Caki2 (cell line): ENCODE results near the gene GPR68. TPM values are rescaled to one million over a fixed set of nuclear protein-coding genes. Genes with fewer than 3 reads are reported as not detected.

ENCODE experiments used
- DNase-seq: peaks from one replicate; pipeline ENCODE4 v3.0.0-alpha.2; 2015; ENCODE audit warnings: low read depth
- in situ Hi-C: cut with HindIII; loops from 2 replicates; pipeline ENCODE4 v1.10.0; 2016; ENCODE audit warnings: low sequenced_read_pairs, low pct_unique_long_range_greater_than_20kb, mixed read lengths
- total RNA-seq: library from RNA; depleted of rRNA; stranded (reverse); fragments of >200 nt; shearing (Covaris generic); gene quantifications from 2 replicates; pipeline ENCODE4 v1.2.3, GENCODE V29; 2014; ENCODE audit warnings: low replicate concordance; rRNA removed

Gene GPR68, protein sequence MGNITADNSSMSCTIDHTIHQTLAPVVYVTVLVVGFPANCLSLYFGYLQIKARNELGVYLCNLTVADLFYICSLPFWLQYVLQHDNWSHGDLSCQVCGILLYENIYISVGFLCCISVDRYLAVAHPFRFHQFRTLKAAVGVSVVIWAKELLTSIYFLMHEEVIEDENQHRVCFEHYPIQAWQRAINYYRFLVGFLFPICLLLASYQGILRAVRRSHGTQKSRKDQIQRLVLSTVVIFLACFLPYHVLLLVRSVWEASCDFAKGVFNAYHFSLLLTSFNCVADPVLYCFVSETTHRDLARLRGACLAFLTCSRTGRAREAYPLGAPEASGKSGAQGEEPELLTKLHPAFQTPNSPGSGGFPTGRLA
- total RNA-seq: not detected in 2 replicates

DNA sequence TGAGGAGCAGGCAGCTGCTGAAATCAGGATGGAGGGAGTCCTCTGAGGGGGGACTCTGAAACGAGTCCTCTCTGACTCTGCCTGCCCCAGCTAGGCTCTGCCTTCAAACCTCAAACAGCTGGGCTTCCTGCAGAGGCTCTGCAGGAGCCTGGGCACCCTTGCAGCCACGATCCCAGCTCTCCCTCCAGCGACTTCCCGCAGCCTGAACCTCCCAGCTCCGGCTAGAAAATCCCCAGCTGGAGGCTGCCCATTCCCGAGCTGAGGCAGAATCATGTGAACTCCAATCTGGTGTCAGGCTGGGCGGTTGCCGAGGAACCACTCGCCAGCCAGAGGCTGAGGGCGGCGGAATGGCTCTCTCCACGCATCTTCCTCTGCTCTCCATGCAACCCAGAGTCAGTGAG is at the start of gene GPR68:
TSS of gene GPR68 (minus strand) at position 204 of the 401 bp plus-strand sequence. CDS start 9,654 bp downstream, outside the sequence.
- no peak for DNase-seq
- in situ Hi-C loops: no loop called here

DNA sequence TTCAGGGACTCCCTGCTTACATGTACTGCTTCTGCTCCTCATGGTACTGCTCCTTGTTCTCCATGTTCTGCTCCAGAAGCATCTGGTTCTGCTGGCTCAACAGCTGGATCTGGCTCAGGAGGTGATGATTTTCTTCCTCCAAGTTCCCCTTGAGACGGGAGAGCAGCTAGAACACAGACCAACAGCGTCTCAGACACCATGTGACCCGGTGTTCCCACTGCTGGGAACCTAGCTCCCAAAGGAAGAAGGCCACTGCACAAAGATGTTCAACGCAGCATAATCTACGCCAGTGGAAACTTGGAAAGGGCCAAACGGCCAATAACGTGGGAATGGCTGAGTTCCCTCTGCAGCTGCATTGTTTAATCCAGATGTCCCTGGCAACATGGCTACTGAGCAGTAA is 49.6 kb upstream of the GPR68 start:
- no peak for DNase-seq
- in situ Hi-C loops: no loop called here

DNA sequence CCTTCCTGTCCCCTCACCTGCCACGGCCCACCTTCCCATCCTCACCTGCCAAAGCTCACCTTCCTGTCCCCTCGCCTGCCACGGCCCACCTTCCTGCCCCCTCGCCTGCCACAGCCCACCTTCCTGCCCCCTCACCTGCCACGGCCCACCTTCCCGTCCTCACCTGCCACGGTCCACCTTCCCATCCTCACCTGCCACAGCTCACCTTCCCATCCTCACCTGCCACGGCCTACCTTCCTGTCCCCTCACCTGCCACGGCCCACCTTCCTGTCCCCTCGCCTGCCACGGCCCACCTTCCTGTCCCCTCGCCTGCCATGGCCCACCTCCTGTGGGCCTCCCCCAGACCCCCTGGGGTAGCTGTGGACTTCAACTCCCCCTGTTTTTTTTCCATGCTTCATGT is 48.8 kb upstream of the GPR68 start:
- DNase-seq: no peak
- in situ Hi-C loops: no loop called here

DNA sequence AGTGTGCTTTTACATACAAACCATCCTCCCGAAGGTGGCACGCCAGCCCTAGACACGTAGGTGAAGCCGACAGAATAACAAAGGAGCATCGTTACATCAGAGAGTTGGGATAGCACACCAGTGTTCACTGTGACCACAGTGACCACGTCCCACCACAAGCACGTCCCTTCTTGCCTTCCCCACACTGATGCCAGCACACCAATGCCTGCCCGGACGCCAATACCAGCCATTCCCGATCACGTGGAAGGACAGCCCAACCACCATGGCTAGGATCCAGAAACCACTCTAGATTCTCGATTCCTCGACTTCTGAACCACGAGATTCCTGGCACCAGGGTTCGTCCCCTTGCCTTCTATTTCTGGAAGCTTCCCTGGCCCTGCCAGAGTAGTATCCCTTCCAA is 48.0 kb upstream of the GPR68 start:
- in situ Hi-C loops: no loop called here

DNA sequence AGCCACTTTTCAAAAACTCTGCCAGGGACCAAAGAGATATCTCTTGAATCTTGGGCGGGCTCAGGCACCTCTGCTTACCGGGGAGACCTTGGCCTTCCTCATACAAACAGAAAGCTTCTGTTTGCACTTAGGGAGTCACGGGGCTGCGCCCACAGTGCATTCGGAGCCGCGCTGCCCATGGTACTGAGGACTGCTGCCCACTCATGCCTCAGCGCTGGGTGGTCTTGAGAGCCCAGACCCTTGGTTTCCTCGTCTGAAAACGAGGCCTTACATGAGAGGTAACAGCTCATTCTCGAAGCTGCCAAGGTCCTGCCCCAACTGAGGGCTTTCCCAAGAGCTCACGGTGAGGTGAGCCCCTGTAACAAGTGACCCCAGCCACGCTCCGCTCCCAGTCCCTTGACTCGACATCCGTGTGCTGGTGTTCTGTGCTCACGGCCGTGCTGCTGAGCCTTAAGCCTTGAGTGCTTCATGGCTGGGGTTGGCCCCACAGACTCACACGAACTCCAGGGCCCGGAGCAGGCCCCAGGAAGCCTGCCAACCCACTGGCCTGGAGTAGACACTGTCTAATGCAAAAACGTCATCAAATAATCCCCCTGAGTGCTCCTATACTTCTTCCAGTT is 47.4 kb upstream of the GPR68 start:
- in situ Hi-C loops: no loop called here
- DNase-seq: no peak

More for the DNA sequence above, 48.0 kb upstream of the GPR68 start:
- no peak for DNase-seq

DNA sequence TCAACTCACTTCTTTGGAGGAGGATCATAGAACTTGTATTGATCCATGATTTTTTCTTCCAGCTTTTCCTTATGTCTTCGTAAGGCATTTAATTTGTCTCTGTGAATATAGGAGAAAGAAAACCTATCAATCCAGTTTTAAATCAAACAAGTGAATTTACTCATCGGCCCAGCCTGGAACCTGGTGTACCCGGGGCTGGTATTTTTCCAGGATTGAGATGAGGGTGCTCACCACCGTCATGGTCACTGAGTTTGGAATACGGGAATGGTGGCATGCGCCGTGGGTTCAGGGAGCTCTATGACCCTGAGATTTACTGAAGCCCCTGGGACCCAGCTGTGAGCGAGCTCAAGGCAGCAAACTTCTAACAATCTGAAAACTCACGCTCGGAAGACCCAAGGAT is 46.5 kb upstream of the GPR68 start:
- no peak for DNase-seq
- in situ Hi-C loops: no loop called here

DNA sequence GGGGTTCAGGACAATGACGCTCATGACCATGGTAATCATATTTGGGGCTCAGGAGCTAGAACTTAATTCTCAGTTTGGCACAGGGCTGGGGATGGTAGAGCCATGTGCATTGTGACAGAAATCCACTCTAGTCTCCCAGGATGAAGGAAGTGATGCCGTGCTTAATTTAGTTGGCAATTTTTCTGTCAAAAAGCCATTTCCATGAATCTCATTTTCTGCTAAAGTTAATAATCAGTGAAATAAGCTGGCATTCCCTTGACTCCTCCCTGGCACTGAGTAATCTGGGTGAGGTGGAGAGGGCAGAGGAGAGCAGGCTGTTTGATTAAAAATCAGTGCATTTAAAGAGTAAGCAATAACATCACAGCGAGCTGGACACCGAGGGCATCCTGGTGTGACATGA is 45.0 kb upstream of the GPR68 start:
- DNase-seq: no peak
- in situ Hi-C loops: no loop called here

DNA sequence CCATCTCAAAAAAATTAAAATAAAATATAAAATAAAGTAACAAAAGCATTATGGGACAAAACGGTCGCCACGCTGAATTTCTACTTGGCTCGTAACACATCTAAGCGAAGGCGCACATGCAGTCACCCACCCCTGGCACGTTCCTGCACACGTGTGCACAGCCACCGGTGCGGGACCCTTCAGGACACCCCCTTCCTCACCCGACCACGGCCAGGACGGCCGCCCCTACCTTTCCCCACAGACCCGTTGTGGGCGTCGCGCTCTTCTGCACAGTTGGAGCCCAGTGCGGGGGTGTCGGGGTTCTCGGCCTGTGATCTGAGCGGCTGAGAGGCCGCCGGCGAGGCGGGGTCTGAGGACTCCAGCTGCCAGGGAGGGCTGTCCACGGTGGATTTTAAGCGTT is 44.4 kb upstream of the GPR68 start:
- no peak for DNase-seq
- in situ Hi-C loops: no loop called here

DNA sequence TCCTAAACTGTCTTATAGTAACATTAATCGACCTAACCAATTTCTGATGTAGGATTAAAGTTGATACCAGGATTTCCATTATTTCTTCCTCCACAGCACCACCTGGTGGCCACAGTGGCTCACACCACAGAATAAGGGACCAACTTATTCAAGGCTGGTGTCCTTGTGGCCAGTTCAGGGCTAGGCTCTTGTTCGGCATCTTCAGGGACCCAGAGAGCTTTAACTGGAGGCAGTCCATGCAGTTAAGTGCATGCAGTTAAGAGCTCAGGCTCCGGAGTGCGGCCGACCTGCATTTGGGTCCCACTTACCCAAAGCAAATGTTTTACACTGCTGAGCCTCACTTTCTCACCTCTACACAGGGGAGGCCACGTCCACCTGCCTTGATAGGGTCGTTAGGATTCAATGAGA is 42.0 kb upstream of the GPR68 start:
- in situ Hi-C loops: no loop called here
- DNase-seq: peak; percentile 35

DNA sequence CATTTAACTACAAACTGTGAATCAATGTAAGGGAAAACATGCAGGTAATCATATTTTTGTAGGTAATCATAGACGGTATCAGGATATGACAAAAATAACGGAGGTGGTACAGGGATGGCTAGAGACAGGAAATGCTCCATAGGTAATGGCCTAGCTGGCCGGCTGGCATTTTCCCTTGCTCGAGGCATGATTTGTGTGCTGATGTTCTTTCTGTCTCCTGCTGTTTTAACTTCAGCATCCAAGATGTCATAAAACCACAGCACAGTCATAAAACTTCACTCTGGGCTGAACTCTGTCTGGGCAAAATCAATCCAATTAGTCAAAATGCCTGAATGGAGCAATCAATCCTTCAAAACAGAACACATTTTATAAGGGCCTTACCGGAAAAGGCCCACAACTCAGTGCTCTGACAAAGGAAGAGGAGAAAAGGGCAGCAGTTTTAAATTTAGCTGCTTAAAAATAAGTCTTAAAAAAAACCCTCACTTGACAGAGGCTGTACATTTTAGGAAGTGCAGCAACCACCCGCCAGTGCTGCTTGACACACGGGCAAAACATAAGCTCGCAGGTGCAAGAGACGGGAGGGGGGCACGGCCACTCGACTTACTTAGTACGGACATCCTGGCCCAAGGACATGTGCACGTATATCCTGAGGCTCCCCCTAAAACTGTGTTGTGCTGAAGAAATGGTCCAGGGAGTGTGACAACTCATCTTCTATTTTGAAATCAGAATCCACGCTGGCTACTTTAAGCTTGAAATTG is 40.5 kb upstream of the GPR68 start:
- in situ Hi-C loops: no loop called here
- DNase-seq: no peak

DNA sequence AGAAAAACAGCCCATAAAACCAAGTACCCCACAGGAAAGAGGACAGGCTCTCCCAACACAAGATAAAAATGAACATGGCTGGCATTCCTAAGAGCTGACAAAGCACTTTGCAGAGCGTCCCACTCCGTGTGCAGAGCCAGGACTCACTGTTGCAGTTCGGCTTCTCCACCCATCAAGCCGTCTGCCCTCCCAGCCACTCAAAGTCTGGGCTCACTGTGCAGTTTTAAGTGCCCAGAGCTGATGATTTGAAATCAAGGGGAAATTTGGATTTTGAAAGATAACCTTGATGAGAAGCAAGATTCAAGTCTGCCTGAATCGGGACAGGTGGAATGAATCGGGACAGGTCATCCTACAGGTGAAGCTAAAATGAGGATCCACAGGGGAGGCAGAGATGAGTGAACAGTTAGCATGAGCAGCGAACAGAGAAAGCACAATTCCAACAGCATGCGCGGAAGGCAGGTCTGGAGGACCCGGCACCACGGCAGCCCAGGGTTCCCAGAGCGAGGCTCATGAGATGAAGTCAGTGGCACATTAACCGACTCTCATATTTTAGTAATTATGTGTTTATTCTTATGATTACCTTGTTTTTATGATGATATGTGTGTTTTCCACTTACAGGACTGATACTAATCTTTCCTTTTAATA is 39.8 kb upstream of the GPR68 start:
- DNase-seq: no peak
- in situ Hi-C loops: no loop called here

DNA sequence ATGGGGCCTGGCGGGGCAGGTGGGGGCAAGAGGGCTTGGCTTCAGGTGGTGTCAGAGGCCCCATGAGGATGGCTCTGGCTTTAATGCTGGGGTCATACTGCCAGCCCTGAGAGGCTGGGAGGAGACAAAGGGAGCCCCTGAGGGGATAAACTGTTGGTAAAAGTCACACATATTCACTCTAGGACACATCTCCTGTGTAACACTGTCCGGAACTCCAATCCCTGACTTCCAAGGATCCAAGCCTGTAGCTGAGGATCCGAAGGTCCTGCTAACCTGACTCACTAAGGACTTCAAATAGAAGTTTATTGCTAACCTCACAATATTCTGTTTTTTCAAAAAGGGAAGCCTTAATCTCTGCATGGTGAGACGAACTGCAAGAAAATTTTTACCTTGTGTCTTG is 39.2 kb upstream of the GPR68 start:
- in situ Hi-C loops: no loop called here
- DNase-seq: no peak

DNA sequence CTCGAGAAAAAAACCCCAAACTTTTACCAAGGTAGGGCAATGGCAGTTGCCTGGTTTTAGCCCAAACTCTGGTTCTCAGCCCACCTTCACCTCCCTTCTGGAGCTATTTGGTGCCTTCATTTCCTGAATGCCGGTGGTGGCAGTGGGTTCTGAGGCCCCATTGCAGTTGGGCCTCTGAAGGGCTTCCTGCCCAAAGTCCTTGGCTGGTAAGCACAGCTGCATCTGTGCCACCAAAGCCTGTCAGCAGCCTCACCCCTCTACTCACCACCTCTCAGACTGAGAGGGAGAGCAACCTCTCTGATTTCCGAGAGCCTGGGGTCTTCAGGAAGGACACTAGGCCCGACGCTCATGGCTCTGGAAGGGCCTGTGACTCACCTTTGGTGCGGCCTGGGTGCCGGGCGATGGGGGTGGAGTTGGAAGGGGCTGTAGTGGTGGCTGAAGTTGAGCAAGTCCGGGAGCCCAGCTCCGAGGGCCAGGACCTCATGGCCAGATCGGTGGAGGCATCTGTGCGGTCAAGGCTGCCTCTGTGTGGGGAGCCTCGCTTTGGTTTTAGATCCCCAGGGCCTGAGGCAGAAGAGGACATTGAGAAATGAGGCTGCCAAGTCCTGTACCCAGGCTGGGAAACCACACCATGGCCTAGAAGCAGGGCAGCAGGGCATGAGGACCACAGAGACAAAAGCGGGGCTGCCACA is 38.6 kb upstream of the GPR68 start:
- in situ Hi-C loops: no loop called here
- no peak for DNase-seq

DNA sequence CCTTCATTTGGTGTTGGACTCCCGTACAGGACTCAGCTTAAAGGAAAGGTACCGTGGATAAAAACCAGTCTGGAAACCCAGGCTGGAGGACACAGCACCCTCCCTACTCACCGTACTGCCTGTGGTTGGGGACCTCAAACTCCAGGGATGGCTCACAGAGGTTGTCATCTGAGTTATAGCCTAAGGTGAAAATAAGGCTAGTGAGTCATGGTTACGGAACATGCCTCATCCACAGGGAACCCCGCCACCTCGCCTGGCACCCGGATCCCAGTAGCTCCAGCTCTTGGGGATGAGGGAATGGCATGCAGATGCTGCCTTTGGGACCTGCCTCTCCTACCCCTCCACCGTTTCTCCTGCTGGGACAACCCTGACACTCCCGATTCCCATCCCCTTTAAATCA is 36.8 kb upstream of the GPR68 start:
- no peak for DNase-seq
- in situ Hi-C loops: no loop called here

DNA sequence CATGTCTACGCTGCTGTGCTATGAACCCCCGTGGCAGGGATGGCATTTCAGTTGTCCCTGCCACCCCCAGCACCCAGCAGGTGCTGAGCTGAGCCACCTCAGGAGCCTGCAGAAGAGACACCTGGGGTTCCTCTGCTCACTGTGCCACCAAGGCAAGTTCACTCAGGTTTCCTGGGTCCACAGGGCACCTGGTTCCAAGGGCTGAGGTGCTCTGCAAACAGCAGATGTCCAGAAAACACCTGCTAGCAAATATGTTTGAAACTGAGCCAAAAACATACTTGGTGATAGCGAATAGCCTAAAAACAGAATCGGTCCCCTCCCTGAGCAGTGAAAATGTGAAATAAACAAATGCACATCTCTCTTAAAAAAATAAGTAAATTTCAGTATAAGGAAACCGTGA is 35.6 kb upstream of the GPR68 start:
- in situ Hi-C loops: no loop called here
- no peak for DNase-seq

DNA sequence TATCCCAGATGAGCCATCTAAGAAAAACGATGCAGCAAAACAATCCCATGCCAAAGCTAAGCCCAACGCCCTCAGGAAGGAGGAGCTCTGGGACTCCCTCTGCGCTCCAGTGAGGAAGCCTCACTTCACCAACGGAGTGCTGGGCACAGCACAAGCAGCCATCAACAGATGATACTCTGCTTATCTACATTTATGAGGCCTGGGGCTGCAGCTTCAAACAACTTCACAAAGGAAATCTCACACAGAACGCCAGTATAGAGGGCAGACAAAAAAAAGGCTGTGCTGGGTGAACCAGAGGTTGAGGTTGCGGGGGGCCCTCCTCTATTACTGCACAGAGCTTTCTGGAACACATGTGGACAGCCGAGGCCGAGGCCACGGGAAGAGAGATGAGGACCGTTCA is 34.9 kb upstream of the GPR68 start:
- in situ Hi-C loops: no loop called here
- no peak for DNase-seq

DNA sequence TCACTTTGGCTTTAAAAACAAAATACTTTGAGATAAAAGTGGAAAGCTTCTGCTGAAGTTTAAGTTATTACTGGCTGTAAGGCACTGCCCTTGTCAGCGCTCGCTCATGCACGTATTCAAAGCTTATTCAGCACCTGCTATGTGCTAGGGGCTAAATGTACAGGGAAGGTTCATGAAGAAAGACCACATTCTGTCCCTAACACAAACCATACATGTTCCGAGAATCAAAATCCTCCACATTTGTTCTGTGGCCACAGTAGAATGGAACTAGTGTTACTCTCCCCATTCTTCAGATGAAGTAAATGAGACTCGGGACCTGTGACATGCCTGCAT is 33.8 kb upstream of the GPR68 start:
- in situ Hi-C loops: no loop called here
- DNase-seq: no peak

DNA sequence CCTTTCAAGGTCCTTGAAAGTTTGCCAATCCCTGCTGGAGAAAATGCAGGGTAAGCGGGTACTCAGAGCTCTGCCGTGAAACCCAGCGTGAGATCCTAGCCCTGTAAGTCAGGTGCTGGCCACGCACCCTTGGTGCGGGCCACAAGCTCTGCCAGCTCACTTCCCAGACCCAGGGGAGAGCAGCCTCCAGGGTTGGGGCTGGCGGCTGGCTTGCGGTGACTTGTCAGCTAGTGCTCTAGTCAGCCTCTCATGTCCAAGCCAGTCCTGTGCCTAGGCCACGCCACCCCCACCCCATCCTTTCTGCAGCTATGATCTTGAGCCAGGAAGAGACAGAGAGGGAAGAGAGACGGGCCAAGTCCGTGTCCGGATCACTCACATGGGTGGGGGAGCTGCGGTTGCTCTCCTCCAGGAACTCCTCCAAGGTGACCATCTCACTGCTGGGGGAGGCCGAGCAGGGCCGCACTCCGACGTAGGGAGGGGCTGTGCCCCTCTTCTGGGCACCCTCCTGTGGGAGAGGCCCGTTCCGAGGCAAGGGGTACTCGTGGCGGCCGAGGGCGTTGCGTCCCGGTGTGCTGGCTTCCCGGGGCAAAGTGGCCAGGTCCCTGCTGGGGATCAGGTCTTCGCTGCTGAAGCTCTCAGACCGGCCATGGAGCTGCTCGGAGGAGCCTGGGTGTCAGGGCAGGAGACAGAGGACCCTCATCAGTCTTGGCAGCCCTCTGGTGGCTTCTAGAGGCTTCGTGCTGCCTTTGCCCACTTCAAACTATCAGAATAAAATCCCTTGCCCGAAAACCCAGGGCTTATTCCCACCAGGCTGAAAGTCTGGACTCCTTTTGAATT is 33.3 kb upstream of the GPR68 start:
- in situ Hi-C loops: no loop called here

More for the DNA sequence above, 33.3 kb upstream of the GPR68 start:
- DNase-seq: no peak
